K562 (cell line): ENCODE data around the gene ATP5PD. TPM values are rescaled to one million over a fixed set of nuclear protein-coding genes. Genes with fewer than 3 reads are reported as not detected.

ENCODE experiments used
- ATF1 ChIP-seq, 2 experiments: fragments of 450-650 bp in 1 of 2; IDR thresholded peaks; 2 replicates each; pipeline ENCODE4 v1.6.1; 2016; ENCODE audit warnings: missing compliant biosample characterization in 1 of 2, missing genetic modification characterization in 1 of 2
- GATA2 ChIP-seq: sonication (generic); formaldehyde crosslinking; IDR thresholded peaks from 2 replicates; pipeline ENCODE4 v1.4.0; 2020; ENCODE audit warnings: mild to moderate bottlenecking, missing genetic modification reagents
- IRF1 ChIP-seq: sonication (generic); formaldehyde crosslinking; IDR thresholded peaks from 2 replicates; pipeline ENCODE4 v1.8.0; 2022; ENCODE audit warnings: missing genetic modification reagents, mild to moderate bottlenecking, borderline replicate concordance
- KAT7 ChIP-seq: sonication (generic); formaldehyde crosslinking; IDR thresholded peaks from 2 replicates; pipeline ENCODE4 v1.8.0; 2022; ENCODE audit warnings: missing genetic modification reagents, mild to moderate bottlenecking, borderline replicate concordance
- MTA1 ChIP-seq: fragments of 450-650 bp; IDR thresholded peaks from 2 replicates; pipeline ENCODE4 v1.6.1; 2017; ENCODE audit warnings: borderline replicate concordance
- SETDB1 ChIP-seq: IDR thresholded peaks from one replicate; pipeline ENCODE4 v1.6.1; 2012; ENCODE audit warnings: low read length, control low read depth, inconsistent platforms
- SMAD3 ChIP-seq: fragments of 450-650 bp; formaldehyde crosslinking; conservative IDR thresholded peaks from 2 replicates; pipeline ENCODE4 v1.4.0; 2020; ENCODE audit warnings: mild to moderate bottlenecking
- SMARCE1 ChIP-seq: fragments of 450-650 bp; IDR thresholded peaks from 2 replicates; pipeline ENCODE4 v1.7.1; 2016; ENCODE audit warnings: mild to moderate bottlenecking
- TFAM ChIP-seq: fragments of 250-450 bp; sonication (Bioruptor Pico); conservative IDR thresholded peaks from 2 replicates; pipeline ENCODE4 v1.5.0; 2021; ENCODE audit warnings: mild to moderate bottlenecking, moderate library complexity
- ZNF23 ChIP-seq: fragments of 250-450 bp; sonication (Bioruptor Pico); IDR thresholded peaks from 2 replicates; pipeline ENCODE4 v1.4.0; 2020; ENCODE audit warnings: mild to moderate bottlenecking
- ZNF253 ChIP-seq: fragments of 250-450 bp; sonication (Bioruptor Pico); conservative IDR thresholded peaks from 2 replicates; pipeline ENCODE4 v1.6.1; 2021; ENCODE audit warnings: mild to moderate bottlenecking
- ZNF518B ChIP-seq: fragments of 250-450 bp; sonication (Bioruptor Pico); IDR thresholded peaks from 2 replicates; pipeline ENCODE4 v1.5.0; 2021; ENCODE audit warnings: mild to moderate bottlenecking, moderate library complexity
- ZZZ3 ChIP-seq: fragments of 450-650 bp; IDR thresholded peaks from 2 replicates; pipeline ENCODE4 v1.6.1; 2016; ENCODE audit warnings: antibody characterized with exemption, mild to moderate bottlenecking, moderate library complexity
- polyA plus RNA-seq, 8 experiments: library from polyadenylated mRNA; depleted of rRNA in 4 of 8; stranded (reverse) in 5 of 8; unstranded in 3 of 8; fragments of >200 nt; fragmentation: Nextera tagmentation in 2 of 8; fragmentation: Illumina TruSeq in 1 of 8; extraction: Ambion mirVana in 2 of 8; extraction: Trizol in 1 of 8; gene quantifications; 2 replicates each; pipeline versions ENCODE4 v1.2.1 to v1.2.3, GENCODE V29; 2011 to 2014; ENCODE audit warnings: inconsistent platforms in 1 of 8, missing spikeins in 1 of 8
- total RNA-seq, 7 experiments: library from RNA; depleted of rRNA in 6 of 7; stranded (reverse); fragments of >200 nt in 6 of 7; fragmentation: Illumina TruSeq in 2 of 7; extraction: Trizol in 2 of 7; gene quantifications; 2 replicates each; pipeline versions ENCODE4 v1.2.1 to v1.2.3, GENCODE V29; 2011 to 2021; ENCODE audit warnings: low replicate concordance in 1 of 7
- TF ChIP-seq, protein P1 (sequence below): fragments of 250-450 bp; sonication (Bioruptor Pico); IDR thresholded peaks from 2 replicates; pipeline ENCODE4 v1.5.0; 2021; ENCODE audit warnings: mild to moderate bottlenecking, borderline replicate concordance
- TF ChIP-seq, protein P2 (sequence below): sonication (generic); formaldehyde crosslinking; IDR thresholded peaks from 2 replicates; pipeline ENCODE4 v1.8.0; 2023; ENCODE audit warnings: mild to moderate bottlenecking, missing genetic modification reagents

Gene ATP5PD
- total and polyA plus RNA-seq, 9 of the 15 experiments (the other 6 are each of a cell fraction or from before 2014, with no cell fraction given): 271 to 828 (median 432) TPM

DNA sequence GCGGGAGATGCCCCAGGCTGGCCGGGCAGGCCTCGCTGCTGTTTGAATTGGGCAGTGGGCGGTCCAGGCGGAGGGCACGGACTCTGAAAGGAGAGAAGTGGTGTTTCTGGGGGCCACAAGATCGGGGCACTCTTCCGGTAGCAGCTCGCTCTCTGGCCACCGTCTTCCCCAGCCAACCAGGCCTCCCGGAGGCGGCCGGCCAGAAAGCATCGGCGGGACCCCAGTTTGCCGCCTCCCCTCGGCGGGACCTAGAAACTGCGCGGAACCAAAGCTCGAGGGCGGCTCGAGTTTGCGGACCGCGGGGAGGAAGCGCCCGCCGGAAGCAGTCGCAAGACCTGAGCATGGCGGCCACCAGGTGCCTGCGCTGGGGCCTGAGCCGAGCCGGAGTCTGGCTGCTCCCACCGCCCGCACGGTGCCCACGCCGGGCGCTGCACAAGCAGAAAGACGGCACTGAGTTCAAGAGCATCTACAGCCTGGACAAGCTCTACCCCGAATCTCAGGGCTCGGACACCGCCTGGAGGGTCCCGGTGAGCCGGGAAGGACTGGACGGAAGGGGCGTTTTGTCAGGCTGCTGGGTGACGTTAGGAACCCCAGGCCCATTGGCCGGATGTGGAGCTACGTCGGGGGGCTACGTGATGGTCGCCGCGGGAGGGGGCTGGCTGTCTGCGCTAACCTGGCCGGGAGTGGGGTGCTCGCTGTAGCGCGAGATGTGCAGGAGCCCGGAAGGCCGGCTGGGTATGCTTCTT is 34.2 kb downstream of the ATP5PD start, which contains the start of gene MRPL58 (continued):
- TF ChIP-seq ZNF518B (no peak), ZNF23 (CRISPR knock-in tag) (no peak), KAT7 (CRISPR knock-in tag) (no peak), GATA2 (no peak), MTA1 (no peak), ZNF253 (CRISPR knock-in tag) (no peak), ZZZ3 (0 out of 2 replicates have a peak, but pooled peaks have one; percentile 27), SETDB1 (no peak), SMARCE1 (no peak), SMAD3 (peak; percentile 66; the same call in 1 of the 2 replicates), TFAM (CRISPR knock-in tag) (no peak), ATF1 (CRISPR knock-in tag; IDR thresholded peaks at IDR 0.05) (0 out of 2 replicates have a peak, but pooled peaks have one; percentile 11), ATF1 (tag; IDR thresholded peaks at IDR 0.05) (peak; percentile 84), IRF1 (CRISPR knock-in tag) (no peak)
- TF ChIP-seq, protein P1, sequence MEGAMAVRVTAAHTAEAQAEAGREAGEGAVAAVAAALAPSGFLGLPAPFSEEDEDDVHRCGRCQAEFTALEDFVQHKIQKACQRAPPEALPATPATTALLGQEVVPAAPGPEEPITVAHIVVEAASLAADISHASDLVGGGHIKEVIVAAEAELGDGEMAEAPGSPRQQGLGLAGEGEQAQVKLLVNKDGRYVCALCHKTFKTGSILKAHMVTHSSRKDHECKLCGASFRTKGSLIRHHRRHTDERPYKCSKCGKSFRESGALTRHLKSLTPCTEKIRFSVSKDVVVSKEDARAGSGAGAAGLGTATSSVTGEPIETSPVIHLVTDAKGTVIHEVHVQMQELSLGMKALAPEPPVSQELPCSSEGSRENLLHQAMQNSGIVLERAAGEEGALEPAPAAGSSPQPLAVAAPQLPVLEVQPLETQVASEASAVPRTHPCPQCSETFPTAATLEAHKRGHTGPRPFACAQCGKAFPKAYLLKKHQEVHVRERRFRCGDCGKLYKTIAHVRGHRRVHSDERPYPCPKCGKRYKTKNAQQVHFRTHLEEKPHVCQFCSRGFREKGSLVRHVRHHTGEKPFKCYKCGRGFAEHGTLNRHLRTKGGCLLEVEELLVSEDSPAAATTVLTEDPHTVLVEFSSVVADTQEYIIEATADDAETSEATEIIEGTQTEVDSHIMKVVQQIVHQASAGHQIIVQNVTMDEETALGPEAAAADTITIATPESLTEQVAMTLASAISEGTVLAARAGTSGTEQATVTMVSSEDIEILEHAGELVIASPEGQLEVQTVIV (CRISPR knock-in tag): no peak
- TF ChIP-seq, protein P2, sequence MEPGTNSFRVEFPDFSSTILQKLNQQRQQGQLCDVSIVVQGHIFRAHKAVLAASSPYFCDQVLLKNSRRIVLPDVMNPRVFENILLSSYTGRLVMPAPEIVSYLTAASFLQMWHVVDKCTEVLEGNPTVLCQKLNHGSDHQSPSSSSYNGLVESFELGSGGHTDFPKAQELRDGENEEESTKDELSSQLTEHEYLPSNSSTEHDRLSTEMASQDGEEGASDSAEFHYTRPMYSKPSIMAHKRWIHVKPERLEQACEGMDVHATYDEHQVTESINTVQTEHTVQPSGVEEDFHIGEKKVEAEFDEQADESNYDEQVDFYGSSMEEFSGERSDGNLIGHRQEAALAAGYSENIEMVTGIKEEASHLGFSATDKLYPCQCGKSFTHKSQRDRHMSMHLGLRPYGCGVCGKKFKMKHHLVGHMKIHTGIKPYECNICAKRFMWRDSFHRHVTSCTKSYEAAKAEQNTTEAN (CRISPR knock-in tag): no peak
